ENCODE results near the gene FGF12.
"Not testable (repeated sequence)": the region's sequence is repeated elsewhere in the genome, so short reads cannot be mapped to it uniquely, and the experiment has no call there.

The FGF12 gene

DNA sequence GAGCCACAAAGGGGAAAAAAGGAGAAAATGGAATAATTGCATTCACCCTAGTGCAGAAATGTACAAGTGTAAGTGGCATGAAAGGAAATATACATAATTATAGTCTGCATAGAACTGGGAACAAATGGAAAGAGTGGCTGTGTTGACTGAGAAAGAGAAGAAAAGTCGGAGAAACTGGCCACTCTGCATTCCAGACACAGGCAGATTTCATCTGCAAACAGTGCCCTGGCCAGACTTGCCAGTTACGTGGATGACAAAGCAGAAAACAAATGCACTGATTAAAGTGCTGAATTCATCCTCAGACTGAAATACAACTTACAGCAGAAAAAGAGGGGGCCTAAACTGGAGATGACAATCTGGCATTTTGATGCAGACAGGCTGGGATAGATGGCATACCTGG is 129.8 kb downstream of the FGF12 start:
- CTCF ChIA-PET = no interaction called here
- DNase-seq (ENCODE audit: low read depth, low spot score) = no peak

GRCh38 chr3:192578729-192579128 is 148.6 kb downstream of the FGF12 start:
- no peak overlapping the region for H3K4me3 ChIP-seq (ENCODE audit: low read depth, low read length)
- CTCF ChIA-PET = no interaction called here
- POLR2A ChIA-PET = no interaction called here
- TF ChIP-seq CTCF (IDR thresholded peaks at IDR 0.05; ENCODE audit: insufficient read depth, low read length, missing control alignments) = no peak
- DNase-seq (ENCODE audit: low read depth, low spot score) = no peak

More for the DNA sequence above, 129.8 kb downstream of the FGF12 start:
- no peak overlapping the region for H3K4me3 ChIP-seq (ENCODE audit: low read depth, low read length)
- POLR2A ChIA-PET = no interaction called here
- TF ChIP-seq CTCF (IDR thresholded peaks at IDR 0.05; ENCODE audit: insufficient read depth, low read length, missing control alignments) = no peak

DNA sequence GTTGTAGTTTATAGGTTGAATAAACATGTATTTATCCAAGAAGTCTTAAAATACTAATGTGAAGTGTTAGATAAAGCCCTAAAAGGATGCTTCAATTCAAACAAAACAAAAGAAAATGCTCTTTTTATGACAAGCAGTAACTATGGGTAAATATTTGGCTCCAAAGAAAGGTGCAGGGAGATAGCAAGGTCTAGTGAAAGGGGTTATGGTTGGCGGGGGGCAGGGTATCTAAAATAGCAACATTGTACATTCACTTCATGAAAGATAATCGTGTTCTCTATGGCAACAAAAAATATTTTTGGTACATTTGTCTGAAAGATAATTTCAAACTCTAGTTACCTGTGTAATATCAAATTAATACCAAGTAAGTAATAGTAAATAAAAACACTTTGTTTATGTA is 149.5 kb downstream of the FGF12 start:
- DNase-seq (ENCODE audit: low read depth, low spot score) = no peak
- TF ChIP-seq CTCF (IDR thresholded peaks at IDR 0.05; ENCODE audit: insufficient read depth, low read length, missing control alignments) = no peak
- POLR2A ChIA-PET = no interaction called here
- H3K4me3 ChIP-seq (ENCODE audit: low read depth, low read length) = no peak overlapping the region
- CTCF ChIA-PET = no interaction called here

- ChIA-PET CTCF (no interaction called here), POLR2A (no interaction called here)
Measured at GRCh38 chr3:192577271-192577670, 150.1 kb downstream of the FGF12 start.

DNA sequence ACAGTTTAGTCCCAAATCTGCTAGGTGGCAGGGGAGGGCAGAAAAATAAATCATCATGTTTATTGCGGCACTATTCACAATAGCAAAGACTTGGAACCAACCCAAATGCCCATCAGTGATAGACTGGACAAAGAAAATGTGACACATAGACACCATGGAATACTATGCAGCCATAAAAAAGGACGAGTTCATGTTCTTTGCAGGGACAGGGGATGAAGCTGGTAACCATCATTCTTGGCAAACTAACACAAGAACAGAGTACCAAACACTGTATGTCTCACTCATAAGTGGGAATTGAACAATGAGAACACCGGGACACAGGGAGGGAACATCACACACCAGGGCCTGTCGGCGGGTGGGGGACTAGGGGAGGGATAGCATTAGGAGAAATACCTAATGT is 150.6 kb downstream of the FGF12 start:
- H3K4me3 ChIP-seq (ENCODE audit: low read depth, low read length); CTCF ChIA-PET; POLR2A ChIA-PET; DNase-seq (ENCODE audit: low read depth, low spot score): not testable (repeated sequence)

More at GRCh38 chr3:192577271-192577670, 150.1 kb downstream of the FGF12 start:
- no peak for DNase-seq (ENCODE audit: low read depth, low spot score)
- no peak overlapping the region for H3K4me3 ChIP-seq (ENCODE audit: low read depth, low read length)
- TF ChIP-seq CTCF (IDR thresholded peaks at IDR 0.05; ENCODE audit: insufficient read depth, low read length, missing control alignments) = no peak

DNA sequence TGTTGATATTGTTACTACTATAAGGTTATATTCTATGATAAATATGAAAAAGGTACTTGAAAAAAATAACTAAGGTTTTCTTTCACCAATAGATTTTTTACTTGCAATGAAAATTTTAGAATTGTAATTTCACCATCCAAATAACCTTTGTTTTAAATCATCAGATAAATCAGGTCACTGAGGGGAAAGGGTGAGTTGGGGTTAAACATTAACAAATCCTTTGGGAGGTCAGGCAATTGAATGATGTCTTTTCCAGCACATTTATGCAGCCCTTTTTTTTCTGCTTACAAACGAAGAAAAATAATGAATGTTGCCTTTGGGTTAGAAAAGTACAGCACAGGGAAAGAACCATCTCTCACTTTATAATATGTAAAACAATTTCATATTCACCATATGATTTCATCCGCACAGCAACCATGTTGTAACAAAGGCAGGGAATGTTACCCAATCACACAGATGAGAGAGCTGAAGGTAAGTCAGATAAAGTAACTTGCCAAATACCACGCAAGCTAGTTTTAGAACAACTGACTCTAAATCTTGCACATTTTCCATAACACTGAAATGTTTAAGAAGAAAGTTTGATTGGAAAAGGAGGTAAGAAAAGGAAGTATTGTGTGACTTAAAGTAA is 151.3 kb downstream of the FGF12 start:
- no peak for TF ChIP-seq CTCF (IDR thresholded peaks at IDR 0.05; ENCODE audit: insufficient read depth, low read length, missing control alignments)
- ChIA-PET POLR2A (no interaction called here), CTCF (no interaction called here)
- H3K4me3 ChIP-seq (ENCODE audit: low read depth, low read length) = no peak overlapping the region
- DNase-seq (ENCODE audit: low read depth, low spot score) = no peak

DNA sequence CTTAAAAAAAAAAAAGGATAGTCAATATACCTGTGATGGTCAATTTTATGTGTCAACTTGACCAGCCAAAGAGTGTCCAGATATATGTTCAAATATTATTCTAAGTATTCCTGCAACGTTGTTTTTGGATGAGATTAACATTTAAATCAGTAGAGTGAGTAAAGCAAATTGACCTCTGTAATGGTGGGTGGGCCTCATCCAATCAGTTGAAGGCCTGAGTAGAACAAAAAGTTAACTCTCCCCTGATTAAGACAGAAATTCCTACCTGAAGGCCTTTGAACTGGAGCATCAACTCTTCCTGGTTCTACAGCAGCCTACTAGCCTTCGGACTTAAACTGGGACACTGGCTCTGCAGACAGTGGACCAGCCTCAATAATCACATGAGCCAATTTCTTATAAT is 154.1 kb downstream of the FGF12 start:
- DNase-seq (ENCODE audit: low read depth, low spot score) = no peak
- ChIA-PET POLR2A (no interaction called here), CTCF (no interaction called here)
- H3K4me3 ChIP-seq (ENCODE audit: low read depth, low read length) = no peak overlapping the region
- no peak for TF ChIP-seq CTCF (IDR thresholded peaks at IDR 0.05; ENCODE audit: insufficient read depth, low read length, missing control alignments)
